ENCODE measurements around the gene NLRP1.

DNA sequence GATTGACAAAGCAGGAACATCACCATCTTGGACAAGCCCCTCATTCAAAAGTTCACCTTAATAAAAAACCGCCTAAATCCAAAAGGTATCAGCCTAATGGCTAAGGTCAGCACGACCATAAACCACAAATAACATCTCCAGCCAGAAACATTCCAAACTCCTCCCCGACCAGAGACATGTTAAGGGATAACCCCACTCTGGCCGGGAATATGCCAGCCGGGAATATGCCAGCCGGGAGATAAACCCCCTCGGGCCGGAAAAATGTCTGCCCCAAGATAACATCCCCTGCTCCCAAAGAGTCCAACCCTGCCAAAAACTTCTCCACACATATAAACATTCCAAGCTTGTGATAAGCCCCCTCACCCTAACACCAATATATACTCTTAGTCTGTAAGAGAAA lies 116.9 kb downstream of the NLRP1 start:
- TF ChIP-seq, protein P1, sequence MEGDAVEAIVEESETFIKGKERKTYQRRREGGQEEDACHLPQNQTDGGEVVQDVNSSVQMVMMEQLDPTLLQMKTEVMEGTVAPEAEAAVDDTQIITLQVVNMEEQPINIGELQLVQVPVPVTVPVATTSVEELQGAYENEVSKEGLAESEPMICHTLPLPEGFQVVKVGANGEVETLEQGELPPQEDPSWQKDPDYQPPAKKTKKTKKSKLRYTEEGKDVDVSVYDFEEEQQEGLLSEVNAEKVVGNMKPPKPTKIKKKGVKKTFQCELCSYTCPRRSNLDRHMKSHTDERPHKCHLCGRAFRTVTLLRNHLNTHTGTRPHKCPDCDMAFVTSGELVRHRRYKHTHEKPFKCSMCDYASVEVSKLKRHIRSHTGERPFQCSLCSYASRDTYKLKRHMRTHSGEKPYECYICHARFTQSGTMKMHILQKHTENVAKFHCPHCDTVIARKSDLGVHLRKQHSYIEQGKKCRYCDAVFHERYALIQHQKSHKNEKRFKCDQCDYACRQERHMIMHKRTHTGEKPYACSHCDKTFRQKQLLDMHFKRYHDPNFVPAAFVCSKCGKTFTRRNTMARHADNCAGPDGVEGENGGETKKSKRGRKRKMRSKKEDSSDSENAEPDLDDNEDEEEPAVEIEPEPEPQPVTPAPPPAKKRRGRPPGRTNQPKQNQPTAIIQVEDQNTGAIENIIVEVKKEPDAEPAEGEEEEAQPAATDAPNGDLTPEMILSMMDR (conservative IDR thresholded peaks at IDR 0.05; ENCODE audit: low read length) = no peak
- no peak for TF ChIP-seq EZH2phosphoT487 (IDR thresholded peaks at IDR 0.05; ENCODE audit: borderline replicate concordance, low read depth, low read length)

Data from OCI-LY7 (cell line).